ENCODE measurements around the gene DAPK1.

The DAPK1 gene

DNA sequence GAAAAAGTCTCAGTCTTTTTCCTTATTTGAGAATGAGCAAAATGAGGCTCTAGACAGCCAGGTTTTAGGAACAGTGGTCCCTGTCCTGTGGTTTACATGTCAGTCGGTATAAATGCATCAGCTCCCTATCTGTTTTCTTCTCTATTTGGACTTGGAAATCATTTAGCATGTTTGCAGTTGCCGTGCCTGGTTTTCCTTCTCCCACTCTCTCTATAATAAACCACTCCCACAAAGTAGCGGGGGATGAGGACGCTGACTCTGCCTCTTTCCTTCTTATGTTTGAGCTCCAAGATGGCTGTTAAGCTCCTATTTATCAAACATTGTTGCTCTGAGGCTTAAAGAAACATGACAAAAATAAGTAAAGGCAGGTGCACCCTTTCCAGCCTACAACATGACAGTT lies 171.1 kb downstream of the DAPK1 start:
- no peak for DNase-seq (ENCODE audit: low read depth)

- no peak for DNase-seq (ENCODE audit: low read depth)
Observed at GRCh38 chr9:87670572-87671264, 173.1 kb downstream of the DAPK1 start.

DNA sequence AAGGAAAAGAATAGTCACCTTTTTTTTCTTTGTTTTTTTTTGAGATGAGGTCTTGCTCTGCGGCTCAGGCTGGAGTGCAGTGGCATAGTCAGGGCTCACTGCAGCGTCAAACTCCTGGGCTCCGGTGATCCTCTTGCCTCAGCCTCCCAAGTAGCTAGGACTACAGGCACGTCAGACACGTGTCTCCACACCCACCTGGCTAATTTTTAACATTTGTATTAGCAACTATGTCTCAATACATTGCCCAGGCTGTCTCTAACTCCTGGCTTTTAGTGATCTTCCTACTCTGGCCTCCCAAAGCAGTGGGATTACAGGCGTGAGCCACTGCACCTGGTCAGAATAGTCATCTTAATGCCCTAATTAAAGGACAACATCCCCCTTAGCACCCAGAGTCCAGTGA lies 173.8 kb downstream of the DAPK1 start:
- no peak for DNase-seq (ENCODE audit: low read depth)

DNA sequence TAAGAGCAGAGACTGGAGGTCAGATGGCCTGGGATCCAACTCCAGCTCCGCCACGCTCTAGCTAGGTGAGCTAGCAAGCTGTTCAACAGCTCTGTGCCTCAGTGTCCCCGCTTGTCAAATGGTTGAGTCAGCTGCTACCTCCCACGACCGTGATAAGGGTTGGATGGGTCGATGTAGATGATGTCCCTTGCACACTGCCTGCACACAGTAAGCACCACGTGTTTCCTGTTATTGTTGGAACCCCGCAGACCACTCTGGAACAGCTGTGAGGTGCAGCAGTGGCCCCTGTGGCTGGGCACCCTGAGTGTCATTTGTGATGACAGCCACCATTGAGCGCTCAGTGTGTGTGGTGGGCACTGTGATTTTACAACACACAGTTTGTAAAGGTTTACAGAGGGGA lies 174.3 kb downstream of the DAPK1 start:
- DNase-seq (ENCODE audit: low read depth), result no peak

GRCh38 chr9:87672586-87672985 lies 174.9 kb downstream of the DAPK1 start:
- no peak for DNase-seq (ENCODE audit: low read depth)

GRCh38 chr9:87673446-87674120 lies 175.9 kb downstream of the DAPK1 start:
- DNase-seq (ENCODE audit: low read depth), result no peak

- DNase-seq (ENCODE audit: low read depth), result no peak
Observed at GRCh38 chr9:87674565-87675299, 177.1 kb downstream of the DAPK1 start.

DNA sequence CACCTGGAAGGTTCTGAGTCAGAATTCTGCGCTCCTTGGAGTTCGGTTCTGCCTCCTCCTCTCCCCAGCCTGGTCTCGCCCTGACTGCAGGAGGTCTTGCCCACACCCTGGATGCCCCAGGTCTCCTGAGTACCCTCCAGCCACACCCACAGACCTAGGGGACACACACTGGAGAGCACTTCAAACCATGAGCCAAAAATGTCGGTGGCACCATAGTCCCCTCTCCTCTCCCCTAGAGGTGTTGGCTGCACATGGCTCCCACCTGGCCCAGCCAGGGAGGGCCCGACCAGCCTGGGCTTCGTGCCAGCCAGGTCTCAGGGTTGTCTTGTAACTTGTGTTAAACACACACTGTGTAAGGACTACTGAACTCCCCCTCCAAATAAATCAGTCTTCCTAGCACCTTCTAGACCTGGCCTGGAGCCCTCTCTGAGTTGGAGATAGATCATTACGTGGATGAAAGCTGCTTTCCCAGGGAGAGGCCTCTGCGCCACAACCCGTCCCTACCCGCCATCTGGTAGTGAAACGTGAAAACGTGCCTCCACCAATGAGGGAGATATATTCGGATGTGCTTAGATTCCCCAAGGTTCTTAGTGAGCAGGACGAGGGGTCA lies 178.3 kb downstream of the DAPK1 start:
- DNase-seq (ENCODE audit: low read depth), result no peak

GRCh38 chr9:87676976-87677775 lies 179.5 kb downstream of the DAPK1 start:
- no peak for DNase-seq (ENCODE audit: low read depth)

DNA sequence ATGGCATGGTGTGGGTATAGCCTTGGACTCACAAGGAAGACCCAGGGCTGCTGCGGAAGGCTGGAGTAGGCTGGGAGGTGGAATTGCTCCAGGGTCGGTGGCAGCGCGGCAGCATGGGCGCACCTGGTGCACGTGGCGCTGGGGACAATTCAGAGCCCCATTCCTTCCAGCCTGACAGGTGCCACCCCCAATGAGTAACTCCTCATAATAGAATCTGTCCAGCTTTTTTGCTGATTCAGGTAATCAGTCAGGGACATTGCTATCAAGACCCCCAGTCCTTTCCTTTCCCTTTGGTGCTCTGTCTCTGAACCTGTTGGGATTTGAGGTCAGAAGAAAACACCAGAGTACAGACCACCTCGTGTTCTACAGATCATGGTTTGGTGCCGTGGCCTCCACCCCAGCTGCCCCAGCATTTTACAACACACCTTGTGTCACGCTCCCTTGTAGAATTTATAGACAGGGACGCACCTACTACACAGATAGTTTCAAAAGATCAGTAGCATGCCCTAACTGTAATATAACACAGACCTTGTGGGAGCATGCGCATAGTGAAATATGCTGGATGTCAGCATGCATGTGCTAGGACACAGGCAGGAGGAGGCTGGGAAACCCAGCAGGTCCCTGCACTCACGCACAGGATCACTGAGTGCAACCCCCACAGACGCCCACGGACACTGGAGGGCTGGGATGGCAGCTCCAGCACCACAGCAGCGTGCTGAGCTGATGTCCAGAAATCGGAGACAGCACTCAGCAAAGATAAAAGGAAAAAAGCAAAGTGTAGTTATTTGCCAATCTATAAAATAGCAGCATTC lies 180.3 kb downstream of the DAPK1 start:
- DNase-seq (ENCODE audit: low read depth), result no peak

GRCh38 chr9:87678650-87679355 lies 181.1 kb downstream of the DAPK1 start:
- peak; percentile 65 for DNase-seq (ENCODE audit: low read depth)

DNA sequence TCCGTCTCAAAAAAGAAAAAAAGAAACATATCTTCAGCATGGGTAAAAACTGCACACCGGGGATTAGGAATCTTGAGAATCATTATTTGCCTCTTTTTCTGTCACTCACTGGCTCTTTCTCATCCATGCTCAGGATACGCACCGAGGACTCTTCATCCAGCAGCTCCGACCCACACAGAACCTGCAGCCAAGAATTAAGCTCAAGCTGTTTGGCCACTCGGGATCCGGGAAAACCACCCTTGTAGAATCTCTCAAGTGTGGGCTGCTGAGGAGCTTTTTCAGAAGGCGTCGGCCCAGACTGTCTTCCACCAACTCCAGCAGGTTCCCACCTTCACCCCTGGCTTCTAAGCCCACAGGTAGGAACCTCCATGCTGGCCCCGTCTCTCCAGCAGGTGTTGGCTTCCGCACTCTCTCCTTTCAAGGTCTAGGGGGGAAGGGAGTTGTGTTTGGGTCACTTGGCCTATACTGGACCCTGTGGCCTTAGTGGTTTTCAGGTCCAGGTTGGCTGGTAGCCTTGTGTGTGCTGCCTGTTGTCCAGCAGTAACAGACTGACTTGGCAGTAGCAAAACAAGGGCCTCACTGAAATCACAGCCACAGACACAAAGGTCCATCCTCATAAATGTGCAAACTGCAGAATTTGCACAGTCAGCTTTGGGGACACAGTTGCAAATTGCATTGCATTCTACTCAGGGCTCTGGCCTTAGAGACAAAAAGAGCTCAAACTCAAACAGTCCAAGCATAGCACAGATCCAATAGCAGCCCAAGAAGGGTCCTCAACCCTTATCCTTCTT lies 183.8 kb downstream of the DAPK1 start:
- no peak for DNase-seq (ENCODE audit: low read depth)

DNA sequence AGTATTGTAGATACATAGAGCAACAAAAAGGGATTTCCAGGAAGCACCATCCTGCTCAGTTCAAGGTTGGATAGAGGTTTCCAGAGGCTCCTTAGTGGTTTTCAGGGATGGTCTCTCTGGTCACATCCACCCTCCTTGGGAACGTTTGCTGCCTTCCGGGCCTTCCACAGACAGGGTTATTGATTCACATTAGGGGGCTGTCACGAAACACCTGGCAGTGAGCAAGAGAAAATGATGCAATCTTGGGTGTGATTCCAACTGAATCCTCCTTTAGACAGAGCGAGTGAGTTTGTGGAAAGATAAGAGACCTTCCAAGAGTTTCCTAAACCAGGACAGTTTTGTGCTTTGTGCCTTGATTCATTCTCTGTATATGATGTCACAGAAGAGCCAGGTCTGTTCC lies 184.4 kb downstream of the DAPK1 start:
- no peak for DNase-seq (ENCODE audit: low read depth)

GRCh38 chr9:87682618-87683017 lies 185.0 kb downstream of the DAPK1 start:
- no peak for DNase-seq (ENCODE audit: low read depth)

DNA sequence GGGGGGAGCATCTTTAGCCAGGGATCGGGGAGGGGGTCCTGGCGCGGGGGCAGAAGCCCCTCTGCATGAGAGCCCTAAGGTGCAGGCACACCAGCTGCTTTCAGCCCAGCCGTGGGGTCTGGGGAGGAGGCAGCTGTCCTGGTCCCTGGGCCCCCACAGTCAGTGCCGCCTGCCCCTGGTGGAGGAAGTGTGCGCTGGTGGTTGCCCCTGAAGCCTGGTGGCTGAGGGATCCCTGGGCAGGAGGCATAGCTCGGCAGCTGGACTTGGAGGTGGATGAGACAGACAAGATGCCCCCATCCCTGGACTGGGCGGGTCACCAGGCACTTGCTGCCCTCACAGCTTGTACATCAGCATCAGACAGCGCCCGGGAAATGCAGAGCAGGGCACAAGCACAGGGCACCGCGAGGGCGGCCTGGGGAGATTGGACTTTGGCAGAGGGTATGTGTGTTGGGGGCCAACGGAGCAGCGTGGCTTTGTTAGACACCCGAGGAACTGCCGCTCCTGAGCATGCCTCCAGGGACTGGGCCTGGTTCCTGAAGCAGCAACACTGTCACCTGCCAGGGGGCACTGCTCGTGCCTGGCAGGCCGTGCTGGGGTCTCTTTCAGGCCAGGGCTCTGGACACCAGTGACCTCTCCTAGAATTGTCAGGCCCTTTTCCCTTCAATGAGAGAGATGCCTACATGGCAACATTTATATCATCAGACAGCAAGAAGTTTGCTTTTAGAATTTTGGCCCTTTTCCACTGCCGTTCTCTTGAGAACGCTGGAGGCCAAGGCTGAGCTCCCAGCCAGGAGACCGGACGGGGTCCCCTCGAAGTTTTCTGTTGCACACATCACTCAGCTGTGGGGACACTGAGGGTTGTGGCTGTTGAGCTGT lies 186.3 kb downstream of the DAPK1 start:
- DNase-seq (ENCODE audit: low read depth), result no peak

DNA sequence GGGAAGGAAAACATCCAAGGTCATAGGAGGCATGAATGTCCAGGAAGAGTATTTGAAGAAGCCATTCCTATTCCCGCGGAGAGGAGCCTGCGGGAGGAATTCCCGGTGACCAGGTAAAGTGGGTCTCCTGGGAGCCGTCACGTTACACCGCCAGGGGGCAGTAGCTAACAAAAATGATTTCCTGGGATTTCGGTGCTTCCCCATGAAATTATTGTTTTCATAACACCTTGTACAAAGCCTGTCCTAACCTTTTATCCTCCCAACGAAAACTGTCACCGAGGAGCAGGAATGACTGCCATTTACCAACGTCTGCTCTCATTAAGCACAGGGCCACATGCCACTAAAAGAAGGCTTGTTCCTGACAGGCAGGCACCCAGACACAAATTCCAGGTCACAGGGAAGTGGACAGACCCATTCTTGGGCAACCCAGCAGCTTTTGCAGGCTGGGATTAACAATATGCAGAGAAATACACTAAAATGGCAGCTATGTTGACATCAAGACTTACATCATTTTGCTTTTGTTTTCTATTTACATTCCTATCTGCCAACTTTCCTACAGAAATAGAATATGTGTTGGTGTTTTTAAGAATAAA lies 187.1 kb downstream of the DAPK1 start:
- no peak for DNase-seq (ENCODE audit: low read depth)

GRCh38 chr9:87685441-87685840 lies 187.8 kb downstream of the DAPK1 start:
- no peak for DNase-seq (ENCODE audit: low read depth)

DNA sequence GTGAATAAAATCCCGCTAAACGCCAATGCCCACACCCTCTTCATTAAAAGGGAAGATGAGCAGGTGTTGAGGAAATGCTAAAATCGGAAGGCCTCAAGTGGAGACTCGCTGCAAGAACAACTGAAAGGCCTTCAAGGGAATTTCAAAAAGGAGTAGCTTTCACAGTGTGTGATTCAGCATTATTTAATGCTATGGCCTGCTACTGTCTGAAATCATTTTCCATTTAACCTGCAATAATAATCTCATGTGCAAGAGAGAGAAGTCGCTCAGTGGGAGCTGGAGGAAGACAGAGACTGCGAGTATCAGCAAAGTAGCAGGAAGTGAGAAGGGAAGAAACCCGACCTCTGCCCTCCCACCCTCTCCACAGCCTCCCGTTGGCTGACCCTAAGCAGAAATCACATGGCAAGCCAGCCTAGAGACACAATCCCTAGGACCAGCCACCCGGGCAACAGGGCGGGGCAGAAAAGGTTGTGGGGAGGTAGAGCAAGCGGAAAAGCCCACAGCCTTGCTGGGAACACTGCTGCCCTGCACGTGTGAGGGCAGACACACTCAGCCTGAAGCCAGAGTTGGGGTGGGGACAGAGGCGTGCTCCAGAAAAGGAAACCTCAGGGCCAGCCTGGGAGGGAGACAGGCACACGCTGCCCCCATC lies 188.3 kb downstream of the DAPK1 start:
- DNase-seq (ENCODE audit: low read depth), result no peak

All from stromal cell of bone marrow (primary cell).